Right lobe of liver (tissue), 6 donors: ENCODE measurements around the gene PNKD. TPM values are rescaled to one million over a fixed set of nuclear protein-coding genes. Genes with fewer than 3 reads are reported as not detected.

Experiments used
- ATAC-seq, 4 donors: fragments of 200-7000 bp; cut with Tn5 transposase; one replicate each; pipeline ENCODE4 v1.9.1; 2020; ENCODE audit warnings: mild to moderate bottlenecking in 4 of 4, moderate library complexity in 4 of 4
- DNase-seq, 3 donors: peaks; one replicate each; pipeline ENCODE4 v3.0.0-alpha.2; 2020
- H3K27ac ChIP-seq, 3 donors: fragments of 200-600 bp; one replicate each; pipeline ENCODE4 v1.8.0; 2022
- H3K27me3 ChIP-seq, 2 donors: fragments of 200-600 bp; one replicate each; pipeline ENCODE4 v1.8.0; 2022
- H3K36me3 ChIP-seq, 4 donors: fragments of 200-600 bp; sonication (generic) in 1 of 4; one replicate each; pipeline versions ENCODE4 v1.5.1 to v1.8.0; 2017 to 2022; ENCODE audit warnings: control low read depth in 1 of 4
- H3K4me1 ChIP-seq, 4 donors: fragments of 200-600 bp; sonication (generic) in 1 of 4; one replicate each; pipeline versions ENCODE4 v1.5.1 to v1.8.0; 2017 to 2022; ENCODE audit warnings: control low read depth in 1 of 4
- H3K4me3 ChIP-seq, 3 donors: fragments of 200-600 bp; one replicate each; pipeline ENCODE4 v1.8.0; 2022
- H3K9me3 ChIP-seq, 4 donors: fragments of 200-600 bp; sonication (generic) in 1 of 4; one replicate each; pipeline versions ENCODE4 v1.5.1 to v1.8.0; 2017 to 2022; ENCODE audit warnings: control low read depth in 1 of 4
- CTCF ChIP-seq, 4 donors: fragments of 200-600 bp in 3 of 4; fragments of 450-650 bp in 1 of 4; IDR thresholded peaks; one replicate each; pipeline versions ENCODE4 v1.5.1 to v1.8.0; 2016 to 2022; ENCODE audit warnings: antibody characterized with exemption in 4 of 4, mild to moderate bottlenecking in 2 of 4
- POLR2A ChIP-seq: fragments of 450-650 bp; IDR thresholded peaks from one replicate; pipeline ENCODE4 v1.6.1; 2017; ENCODE audit warnings: antibody characterized with exemption, mild to moderate bottlenecking
- WGBS: methylation state at CpG from one replicate; pipeline ENCODE4 v1.1.6; 2018; ENCODE audit warnings: low coverage, low lambda C conversion rate; ENCODE audit not compliant: insufficient coverage; ENCODE audit errors: missing lambda C conversion rate; 5-methylcytosine and 5-hydroxymethylcytosine counted together
- intact Hi-C, 2 donors: fragments of 100-400 bp; cut with DNase I; formaldehyde crosslinking; loops; one replicate each; pipeline versions ENCODE4 v1.11.2 to v1.14.1; 2022
- total RNA-seq, 6 experiments: library from RNA; depleted of rRNA in 2 of 6; stranded (reverse); fragments of >200 nt in 2 of 6; fragmentation: NEBNext Ultra II Directional in 3 of 6; extraction: Animal tissue kit (Norgen Biotek cat#: 25700) in 3 of 6; gene quantifications; one replicate each; pipeline versions ENCODE4 v1.1.0 to v1.2.4, GENCODE V29; 2016 to 2023
- donor health status: DM: no; HTN: yes; CAD: no.
- donor health status: DM: no; HTN: no; CAD: no.
- donor health status: DM: no; HTN: no; CAD: no.
- donor health status: DM: no; HTN: yes; CAD: no.
- donor health status: DM: no; HTN: yes; CAD: no.

The PNKD gene
- total RNA-seq, 6 experiments from 2014 or later, result 78.5 to 137 (median 115) TPM

GRCh38 chr2:218354850-218355443, 84.6 kb downstream of the PNKD start:
- Histone ChIP-seq H3K4me3 (peak overlapping the region in 1 of 3 donors; percentile 2), H3K27ac (no peak overlapping the region), H3K27me3 (no peaks in the 10 kb centered on the region), H3K36me3 (no peaks in the 10 kb centered on the region), H3K4me1 (peaks cover 0 to 12% (median 3%) of the 10 kb centered on the region in 4 donors), H3K9me3 (no peaks in the 10 kb centered on the region)
- DNase-seq, result peak in 2 of 3 donors; percentile 63 to 64
- WGBS, result 39% methylated on average over 6 of the region's 20 CpGs
- TF ChIP-seq CTCF (IDR thresholded peaks at IDR 0.05) (no peak), POLR2A (no peak)
- intact Hi-C loops, result loop anchor here (5.0 to 10.0 kb wide), 2 partner anchors 50 to 53 kb away; no protein-coding TSS in a partner anchor
- no peak for ATAC-seq

- WGBS, result 52% methylated on average over 8 of the region's 17 CpGs
- H3K36me3 ChIP-seq, result no peaks in the 10 kb centered on the region
- DNase-seq, result no peak
- no peak for ATAC-seq
- peaks cover 0 to 12% (median 3%) of the 10 kb centered on the region in 4 donors for H3K4me1 ChIP-seq
- intact Hi-C loops, result loop anchor here (5.0 to 10.0 kb wide), 2 partner anchors 53 to 55 kb away; no protein-coding TSS in a partner anchor
- TF ChIP-seq CTCF (IDR thresholded peaks at IDR 0.05) (no peak), POLR2A (no peak)
- H3K27ac ChIP-seq, result no peak overlapping the region
- no peaks in the 10 kb centered on the region for H3K27me3 ChIP-seq
- H3K4me3 ChIP-seq, result no peak overlapping the region
- no peaks in the 10 kb centered on the region for H3K9me3 ChIP-seq
Observed at GRCh38 chr2:218357236-218358177, 87.2 kb downstream of the PNKD start.

- TF ChIP-seq POLR2A, result no peak
- no peak for TF ChIP-seq CTCF (IDR thresholded peaks at IDR 0.05)
- intact Hi-C loops, result no loop called here
- no peaks in the 10 kb centered on the region for H3K9me3 ChIP-seq
- no peaks in the 10 kb centered on the region for H3K36me3 ChIP-seq
- H3K4me3 ChIP-seq, result no peak overlapping the region
- DNase-seq (peak in 1 of 3 donors; percentile 51), ATAC-seq (peak in 3 of 4 donors; percentile 24 to 52 (median 43))
- peaks cover 0 to 7% (median under 1%) of the 10 kb centered on the region in 4 donors for H3K4me1 ChIP-seq
- WGBS, result 100% methylated on average over 2 of the region's 4 CpGs
- H3K27me3 ChIP-seq, result no peaks in the 10 kb centered on the region
- H3K27ac ChIP-seq, result no peak overlapping the region
Observed at GRCh38 chr2:218360453-218360852, 90.1 kb downstream of the PNKD start.

DNA sequence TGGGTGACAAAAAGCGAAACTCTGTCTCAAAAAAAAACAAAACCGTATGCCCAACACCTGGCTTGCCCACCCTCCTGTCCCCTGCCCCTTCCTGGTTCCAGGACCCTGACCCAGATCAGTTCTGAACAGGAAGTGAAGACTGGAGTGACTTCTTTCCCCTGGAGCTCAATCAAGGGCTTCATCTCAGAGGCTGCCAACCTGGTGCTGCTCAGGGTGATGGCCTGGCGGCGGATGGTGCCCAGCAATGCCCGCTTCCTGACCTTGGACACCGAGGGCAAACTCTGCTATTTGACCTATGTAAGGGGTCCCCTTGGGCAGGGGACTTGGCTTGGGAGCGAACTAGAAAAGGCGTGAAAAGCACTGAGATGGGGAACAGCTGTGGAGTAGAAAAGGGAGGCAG, 92.3 kb downstream of the PNKD start:
- Histone ChIP-seq H3K4me1 (peaks cover 0 to 3% (median 0%) of the 10 kb centered on the region in 4 donors), H3K4me3 (no peak overlapping the region), H3K9me3 (no peaks in the 10 kb centered on the region), H3K36me3 (no peaks in the 10 kb centered on the region), H3K27ac (no peak overlapping the region), H3K27me3 (no peaks in the 10 kb centered on the region)
- intact Hi-C loops, result no loop called here
- ATAC-seq (no peak), DNase-seq (no peak)
- TF ChIP-seq CTCF (IDR thresholded peaks at IDR 0.05) (no peak), POLR2A (no peak)
- 75% methylated on average over 5 of the region's 8 CpGs for WGBS
